Liver (tissue), 9 donors: ENCODE measurements around the gene NELL1. TPM values are rescaled to one million over a fixed set of nuclear protein-coding genes. Genes with fewer than 3 reads are reported as not detected.

Experiments used
- DNase-seq: peaks from one replicate; pipeline ENCODE4 v3.0.0-alpha.2; 2017; ENCODE audit warnings: low spot score
- H3K27ac ChIP-seq, 2 donors: one replicate each; pipeline ENCODE4 v1.7.0; 2013; ENCODE audit warnings: inconsistent platforms in 2 of 2, low read length in 2 of 2, control low read depth in 1 of 2, low read depth in 1 of 2, mild to moderate bottlenecking in 1 of 2
- H3K27me3 ChIP-seq, 4 donors: one replicate each; pipeline versions ENCODE4 v1.6.1 to v1.7.0; 2013; ENCODE audit warnings: low read length in 3 of 4, inconsistent platforms in 1 of 4, mild to moderate bottlenecking in 1 of 4, moderate library complexity in 1 of 4; ENCODE audit not compliant: control insufficient read depth in 4 of 4, insufficient read depth in 4 of 4
- H3K36me3 ChIP-seq, 4 donors: one replicate each; pipeline versions ENCODE4 v1.6.1 to v1.7.0; 2013; ENCODE audit warnings: low read length in 3 of 4, mild to moderate bottlenecking in 3 of 4, low read depth in 1 of 4, moderate library complexity in 1 of 4; ENCODE audit not compliant: control insufficient read depth in 4 of 4, insufficient read depth in 3 of 4
- H3K4me1 ChIP-seq, 4 donors: one replicate each; pipeline versions ENCODE4 v1.6.1 to v1.7.0; 2013; ENCODE audit warnings: low read length in 3 of 4, mild to moderate bottlenecking in 3 of 4, moderate library complexity in 1 of 4; ENCODE audit not compliant: control insufficient read depth in 4 of 4, insufficient read depth in 4 of 4
- H3K4me3 ChIP-seq, 3 donors: one replicate each; pipeline versions ENCODE4 v1.6.1 to v1.7.0; 2013; ENCODE audit warnings: low read length in 3 of 3, control low read depth in 1 of 3, low read depth in 1 of 3, mild to moderate bottlenecking in 1 of 3
- H3K9ac ChIP-seq, 2 donors: one replicate each; pipeline ENCODE4 v1.7.0; 2013; ENCODE audit warnings: low read length in 2 of 2, mild to moderate bottlenecking in 2 of 2, moderate library complexity in 2 of 2, control low read depth in 1 of 2, low read depth in 1 of 2
- H3K9me3 ChIP-seq, 4 donors: one replicate each; pipeline versions ENCODE4 v1.6.1 to v1.7.0; 2013; ENCODE audit warnings: low read length in 3 of 4; ENCODE audit not compliant: control insufficient read depth in 4 of 4
- FOXA1 ChIP-seq: IDR thresholded peaks from 2 replicates; pipeline ENCODE4 v1.6.1; 2016; ENCODE audit warnings: antibody characterized with exemption
- FOXA2 ChIP-seq: IDR thresholded peaks from 2 replicates; pipeline ENCODE4 v1.6.1; 2016; ENCODE audit warnings: antibody characterized with exemption
- GABPA ChIP-seq, 2 donors: IDR thresholded peaks in 1 of 2; conservative IDR thresholded peaks in 1 of 2; 2 replicates each; pipeline ENCODE4 v1.6.1; 2016; ENCODE audit warnings: antibody characterized with exemption in 2 of 2, mild to moderate bottlenecking in 1 of 2, moderate library complexity in 1 of 2
- HNF4A ChIP-seq, 2 donors: conservative IDR thresholded peaks; 2 replicates each; pipeline ENCODE4 v1.6.1; 2016; ENCODE audit warnings: antibody characterized with exemption in 2 of 2, mild to moderate bottlenecking in 2 of 2
- HNF4G ChIP-seq: IDR thresholded peaks from 2 replicates; pipeline ENCODE4 v1.6.1; 2016; ENCODE audit warnings: antibody characterized with exemption
- JUND ChIP-seq, 2 donors: IDR thresholded peaks; 2 replicates each; pipeline ENCODE4 v1.6.1; 2016; ENCODE audit warnings: antibody characterized with exemption in 2 of 2
- NR2F2 ChIP-seq: IDR thresholded peaks from 2 replicates; pipeline ENCODE4 v1.6.1; 2016; ENCODE audit warnings: antibody characterized with exemption
- RAD21 ChIP-seq, 2 donors: IDR thresholded peaks; 2 replicates each; pipeline ENCODE4 v1.6.1; 2016; ENCODE audit warnings: antibody characterized with exemption in 2 of 2, mild to moderate bottlenecking in 2 of 2
- REST ChIP-seq: IDR thresholded peaks from 2 replicates; pipeline ENCODE4 v1.6.1; 2016; ENCODE audit warnings: antibody characterized with exemption, mild to moderate bottlenecking
- RXRA ChIP-seq, 2 donors: IDR thresholded peaks; 2 replicates each; pipeline ENCODE4 v1.6.1; 2017 to 2018; ENCODE audit warnings: antibody characterized with exemption in 2 of 2, mild to moderate bottlenecking in 1 of 2
- TAF1 ChIP-seq: conservative IDR thresholded peaks from 2 replicates; pipeline ENCODE4 v1.6.1; 2016; ENCODE audit warnings: antibody characterized with exemption, mild to moderate bottlenecking
- YY1 ChIP-seq: IDR thresholded peaks from 2 replicates; pipeline ENCODE4 v1.6.1; 2016; ENCODE audit warnings: antibody characterized with exemption, mild to moderate bottlenecking
- WGBS: extraction: QIAGEN DNeasy Blood & Tissue Kit; methylation state at CpG from one replicate; pipeline ENCODE4 v1.1.7; 2013; 5-methylcytosine and 5-hydroxymethylcytosine counted together
- polyA plus RNA-seq, 2 donors: library from polyadenylated mRNA; stranded (reverse) in 1 of 2; unstranded in 1 of 2; fragments of 200-250 nt in 1 of 2; fragments of >200 nt in 1 of 2; fragmentation: Nextera tagmentation in 1 of 2; extraction: Ambion mirVana in 1 of 2; gene quantifications; one replicate each; pipeline versions ENCODE4 v1.2.1 to v1.2.3, GENCODE V29; 2013 to 2015
- total RNA-seq, 2 donors: library from RNA; depleted of rRNA; stranded (reverse); fragments of >200 nt; gene quantifications; one replicate each; pipeline ENCODE4 v1.2.3, GENCODE V29; 2014
- TF ChIP-seq, protein P1 (sequence below): fragments of 150-350 bp; IDR thresholded peaks from 2 replicates; pipeline ENCODE4 v1.5.1; 2017; ENCODE audit warnings: improper control_type of control experiment, low read depth, low read length; ENCODE audit not compliant: missing input control
- donor health status: healthy.
- donor health status: healthy.
- donor health status: healthy.
- donor health status: healthy.
- donor health status: healthy.

NELL1 gene
- total and polyA plus RNA-seq, 4 donors, result not detected

GRCh38 chr11:20869123-20869522, 199.7 kb downstream of the NELL1 start:
- no peaks in the 10 kb centered on the region for H3K36me3 ChIP-seq
- no peak overlapping the region for H3K9ac ChIP-seq
- H3K4me3 ChIP-seq, result no peak overlapping the region
- no peaks in the 10 kb centered on the region for H3K27me3 ChIP-seq
- no peaks in the 10 kb centered on the region for H3K4me1 ChIP-seq
- TF ChIP-seq, protein P1, sequence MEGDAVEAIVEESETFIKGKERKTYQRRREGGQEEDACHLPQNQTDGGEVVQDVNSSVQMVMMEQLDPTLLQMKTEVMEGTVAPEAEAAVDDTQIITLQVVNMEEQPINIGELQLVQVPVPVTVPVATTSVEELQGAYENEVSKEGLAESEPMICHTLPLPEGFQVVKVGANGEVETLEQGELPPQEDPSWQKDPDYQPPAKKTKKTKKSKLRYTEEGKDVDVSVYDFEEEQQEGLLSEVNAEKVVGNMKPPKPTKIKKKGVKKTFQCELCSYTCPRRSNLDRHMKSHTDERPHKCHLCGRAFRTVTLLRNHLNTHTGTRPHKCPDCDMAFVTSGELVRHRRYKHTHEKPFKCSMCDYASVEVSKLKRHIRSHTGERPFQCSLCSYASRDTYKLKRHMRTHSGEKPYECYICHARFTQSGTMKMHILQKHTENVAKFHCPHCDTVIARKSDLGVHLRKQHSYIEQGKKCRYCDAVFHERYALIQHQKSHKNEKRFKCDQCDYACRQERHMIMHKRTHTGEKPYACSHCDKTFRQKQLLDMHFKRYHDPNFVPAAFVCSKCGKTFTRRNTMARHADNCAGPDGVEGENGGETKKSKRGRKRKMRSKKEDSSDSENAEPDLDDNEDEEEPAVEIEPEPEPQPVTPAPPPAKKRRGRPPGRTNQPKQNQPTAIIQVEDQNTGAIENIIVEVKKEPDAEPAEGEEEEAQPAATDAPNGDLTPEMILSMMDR, result no peak
- TF ChIP-seq FOXA1 (no peak), REST (no peak), TAF1 (no peak), JUND (IDR thresholded peaks at IDR 0.05) (no peak), FOXA2 (no peak), RXRA (IDR thresholded peaks at IDR 0.05) (no peak), HNF4G (no peak), GABPA (IDR thresholded peaks at IDR 0.05 in 1 of 2, conservative IDR thresholded peaks at IDR 0.05 in 1 of 2) (no peak), NR2F2 (no peak)
- no peak overlapping the region for H3K27ac ChIP-seq
- H3K9me3 ChIP-seq, result peaks cover 0 to 2% (median 0%) of the 10 kb centered on the region in 4 donors
- DNase-seq, result no peak

DNA sequence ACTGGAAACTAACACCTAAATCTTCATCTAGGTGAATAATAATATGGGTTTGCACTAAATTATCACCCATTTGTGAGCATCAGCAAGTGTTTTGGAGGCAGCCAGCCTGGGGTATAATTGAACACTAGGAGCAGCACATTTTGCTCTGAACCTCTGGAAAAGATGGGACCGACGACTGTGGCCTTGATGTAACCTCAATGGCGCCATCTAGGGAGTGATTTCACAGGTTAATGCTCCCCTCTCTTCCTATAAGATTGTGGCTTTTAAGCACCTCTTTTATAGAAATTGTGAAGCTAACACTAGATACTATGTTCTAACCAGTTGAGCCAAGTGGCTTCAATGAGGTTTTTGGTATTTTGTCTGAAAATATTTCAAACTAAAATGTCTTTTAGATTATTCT, 203.7 kb downstream of the NELL1 start:
- no peak overlapping the region for H3K4me3 ChIP-seq
- H3K9me3 ChIP-seq, result no peaks in the 10 kb centered on the region
- no peak overlapping the region for H3K27ac ChIP-seq
- no peaks in the 10 kb centered on the region for H3K27me3 ChIP-seq
- TF ChIP-seq HNF4G, result no peak
- TF ChIP-seq RAD21 (IDR thresholded peaks at IDR 0.05), result peak; percentile 9 to 11
- WGBS, result 5% methylated on average over 3 of the region's 3 CpGs
- no peak overlapping the region for H3K9ac ChIP-seq
- no peaks in the 10 kb centered on the region for H3K36me3 ChIP-seq
- no peaks in the 10 kb centered on the region for H3K4me1 ChIP-seq
- no peak for DNase-seq

DNA sequence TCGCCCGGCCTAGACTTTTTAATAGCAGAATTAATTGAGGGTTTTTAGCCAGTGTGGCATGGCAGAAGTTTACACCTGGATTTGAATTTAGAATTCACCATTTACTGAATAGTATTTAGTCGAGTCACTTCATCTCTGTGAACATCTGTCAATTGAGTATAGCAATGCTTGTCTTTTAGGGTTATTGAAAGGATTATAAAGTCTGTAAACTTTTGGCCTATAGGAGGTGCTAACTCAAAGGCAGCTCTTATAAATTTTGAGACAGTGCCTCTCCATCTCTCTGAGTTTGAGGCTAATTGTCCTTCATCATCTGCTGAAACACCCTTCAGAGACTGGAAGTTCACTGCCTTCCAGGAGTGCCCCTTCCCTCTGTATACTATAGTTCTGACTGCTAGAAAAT, 205.0 kb downstream of the NELL1 start:
- no peak for DNase-seq
- 82% methylated on average over 3 of the region's 3 CpGs for WGBS
- no peaks in the 10 kb centered on the region for H3K9me3 ChIP-seq
- no peaks in the 10 kb centered on the region for H3K4me1 ChIP-seq
- H3K4me3 ChIP-seq, result no peak overlapping the region
- no peaks in the 10 kb centered on the region for H3K36me3 ChIP-seq
- no peak overlapping the region for H3K9ac ChIP-seq
- H3K27ac ChIP-seq, result no peak overlapping the region
- H3K27me3 ChIP-seq, result no peaks in the 10 kb centered on the region
- TF ChIP-seq HNF4A (conservative IDR thresholded peaks at IDR 0.05) (no peak), FOXA2 (no peak), REST (no peak), RXRA (IDR thresholded peaks at IDR 0.05) (no peak), RAD21 (IDR thresholded peaks at IDR 0.05) (no peak), YY1 (no peak)
